Keratinocyte (primary cell): ENCODE data around the gene GLS. TPM values are rescaled to one million over a fixed set of nuclear protein-coding genes. Genes with fewer than 3 reads are reported as not detected.

Experiments used
- DNase-seq: peaks from one replicate; pipeline ENCODE4 v3.0.0-alpha.2; 2011; ENCODE audit warnings: low read depth, missing footprints, low spot score
- FAIRE-seq: peaks from 2 replicates; lab custom pipeline; 2011; peaks lifted over from hg19 to GRCh38; lab: Jason Lieb, UNC
- H2AFZ ChIP-seq: 2 replicates; pipeline ENCODE4 v1.6.0; 2012; ENCODE audit warnings: low read length, control low read depth, inconsistent platforms; ENCODE audit not compliant: control insufficient read depth
- H3K27ac ChIP-seq: 2 replicates; pipeline ENCODE4 v1.5.1; 2011; ENCODE audit warnings: low read length; ENCODE audit not compliant: control insufficient read depth, insufficient read depth
- H3K27me3 ChIP-seq: 3 replicates; pipeline ENCODE4 v1.6.0; 2011; ENCODE audit warnings: low read length; ENCODE audit not compliant: control insufficient read depth, insufficient read depth; ENCODE audit errors: extremely low read depth
- H3K36me3 ChIP-seq, 2 experiments: 2 replicates in 1 of 2; 3 replicates in 1 of 2; pipeline ENCODE4 v1.5.1; 2011; ENCODE audit warnings: low read length in 2 of 2, mild to moderate bottlenecking in 1 of 2; ENCODE audit not compliant: control insufficient read depth in 2 of 2, insufficient read depth in 2 of 2; ENCODE audit errors: extremely low read depth in 1 of 2
- H3K4me1 ChIP-seq: 3 replicates; pipeline ENCODE4 v1.5.1; 2011; ENCODE audit warnings: low read length; ENCODE audit not compliant: control insufficient read depth, insufficient read depth; ENCODE audit errors: extremely low read depth
- H3K4me2 ChIP-seq: 3 replicates; pipeline ENCODE4 v1.6.0; 2011; ENCODE audit warnings: low read depth, low read length; ENCODE audit not compliant: control insufficient read depth, insufficient read depth; ENCODE audit errors: extremely low read depth
- H3K4me3 ChIP-seq, 3 experiments: fragments of 200-600 bp in 1 of 3; sonication (generic) in 1 of 3; 2 replicates in 2 of 3; 3 replicates in 1 of 3; pipeline ENCODE4 v1.5.1; 2011 to 2016; ENCODE audit warnings: low read length in 3 of 3, mild to moderate bottlenecking in 3 of 3, control low read depth in 2 of 3, inconsistent platforms in 1 of 3, low read depth in 1 of 3, mixed read lengths in 1 of 3, mixed run types in 1 of 3, moderate library complexity in 1 of 3; ENCODE audit not compliant: control insufficient read depth in 2 of 3, insufficient read depth in 2 of 3; ENCODE audit errors: extremely low read depth in 1 of 3
- H3K79me2 ChIP-seq: 2 replicates; pipeline ENCODE4 v1.6.0; 2012; ENCODE audit warnings: low read length; ENCODE audit not compliant: control insufficient read depth, insufficient read depth
- H3K9ac ChIP-seq: 3 replicates; pipeline ENCODE4 v1.6.0; 2011; ENCODE audit warnings: low read length; ENCODE audit not compliant: control insufficient read depth, insufficient read depth; ENCODE audit errors: extremely low read depth
- H3K9me1 ChIP-seq: 3 replicates; pipeline ENCODE4 v1.6.0; 2011; ENCODE audit warnings: low read length; ENCODE audit not compliant: control insufficient read depth, insufficient read depth; ENCODE audit errors: extremely low read depth
- H3K9me3 ChIP-seq: 2 replicates; pipeline ENCODE4 v1.5.1; 2012; ENCODE audit warnings: low read depth, low read length; ENCODE audit not compliant: control insufficient read depth
- H4K20me1 ChIP-seq: 3 replicates; pipeline ENCODE4 v1.6.0; 2011; ENCODE audit warnings: low read length; ENCODE audit not compliant: control insufficient read depth, insufficient read depth; ENCODE audit errors: extremely low read depth
- CTCF ChIP-seq, 3 experiments: IDR thresholded peaks in 1 of 3; conservative IDR thresholded peaks in 1 of 3; optimal IDR thresholded peaks in 1 of 3; 2 replicates in 2 of 3; 3 replicates in 1 of 3; pipeline versions ENCODE3 to v1.5.1; 2011; ENCODE audit warnings: low read length in 3 of 3, mild to moderate bottlenecking in 3 of 3, moderate library complexity in 2 of 3, control low read depth in 1 of 3, inconsistent platforms in 1 of 3; ENCODE audit not compliant: insufficient read depth in 2 of 3; ENCODE audit errors: extremely low read depth in 1 of 3
- EZH2 ChIP-seq: IDR thresholded peaks from one replicate; pipeline ENCODE4 v1.6.1; 2012; ENCODE audit warnings: inconsistent platforms, mild to moderate bottlenecking, low read length, moderate library complexity
- dilution Hi-C: fragments of 300-500 bp; cut with MboI; formaldehyde crosslinking; loops from one replicate; pipeline ENCODE4 v1.7.0; 2020; ENCODE audit warnings: low sequenced_read_pairs; ENCODE audit not compliant: extremely low pct_ligation_motif_present
- polyA plus RNA-seq, 5 experiments: library from polyadenylated mRNA; depleted of rRNA in 3 of 5; stranded (reverse) in 3 of 5; stranded (forward) in 1 of 5; unstranded in 1 of 5; fragments of >200 nt; gene quantifications; 1 replicate in 1 of 5; 2 replicates in 3 of 5; 3 replicates in 1 of 5; pipeline versions ENCODE4 v1.2.1 to v1.2.3, GENCODE V29; 2011 to 2012; ENCODE audit warnings: missing spikeins in 2 of 5, low read depth in 1 of 5, low replicate concordance in 1 of 5

The GLS gene
- polyA plus RNA-seq, 1 donor (not counting 4 experiments of a cell fraction or from before 2014, with no cell fraction given), result 130 TPM

- FAIRE-seq (no peak), DNase-seq (no peak)
- Histone ChIP-seq H3K4me3 (no peak overlapping the region), H4K20me1 (peaks cover 16% of the 10 kb centered on the region), H3K9ac (no peak overlapping the region), H3K4me1 (peaks cover 28% of the 10 kb centered on the region), H3K27ac (no peak overlapping the region), H3K4me2 (no peak overlapping the region), H3K79me2 (peaks cover 97% of the 10 kb centered on the region), H3K36me3 (peaks cover 0 to 2% of the 10 kb centered on the region in 2 experiments), H2AFZ (no peak overlapping the region), H3K9me1 (no peaks in the 10 kb centered on the region), H3K27me3 (no peaks in the 10 kb centered on the region), H3K9me3 (no peaks in the 10 kb centered on the region)
- dilution Hi-C loops, result no loop called here
- TF ChIP-seq CTCF (optimal IDR thresholded peaks at IDR 0.05 in 1 of 3, IDR thresholded peaks at IDR 0.05 in 1 of 3, conservative IDR thresholded peaks at IDR 0.05 in 1 of 3; ENCODE audit: extremely low read depth in 1 of 3, insufficient read depth in 2 of 3, low read length in 3 of 3), result no peak
- no peak for TF ChIP-seq EZH2
These were observed 8.7 kb downstream of the GLS start for GRCh38 chr2:190889175-190889943.

- Histone ChIP-seq H3K27me3 (no peaks in the 10 kb centered on the region), H3K79me2 (peaks cover 86% of the 10 kb centered on the region), H3K9me3 (no peaks in the 10 kb centered on the region), H3K9ac (no peak overlapping the region), H2AFZ (no peak overlapping the region), H3K27ac (no peak overlapping the region), H3K4me3 (no peak overlapping the region), H4K20me1 (peaks cover 4% of the 10 kb centered on the region), H3K9me1 (no peaks in the 10 kb centered on the region), H3K4me2 (no peak overlapping the region), H3K4me1 (peaks cover 14% of the 10 kb centered on the region), H3K36me3 (peaks cover 2% of the 10 kb centered on the region in 2 experiments)
- DNase-seq (no peak), FAIRE-seq (no peak)
- TF ChIP-seq EZH2 (no peak), CTCF (optimal IDR thresholded peaks at IDR 0.05 in 1 of 3, IDR thresholded peaks at IDR 0.05 in 1 of 3, conservative IDR thresholded peaks at IDR 0.05 in 1 of 3; ENCODE audit: extremely low read depth in 1 of 3, insufficient read depth in 2 of 3, low read length in 3 of 3) (no peak)
- dilution Hi-C loops, result no loop called here
These were observed 10.8 kb downstream of the GLS start for GRCh38 chr2:190891372-190891771.
